ENCODE data around the gene FAM107B.

Gene FAM107B

DNA sequence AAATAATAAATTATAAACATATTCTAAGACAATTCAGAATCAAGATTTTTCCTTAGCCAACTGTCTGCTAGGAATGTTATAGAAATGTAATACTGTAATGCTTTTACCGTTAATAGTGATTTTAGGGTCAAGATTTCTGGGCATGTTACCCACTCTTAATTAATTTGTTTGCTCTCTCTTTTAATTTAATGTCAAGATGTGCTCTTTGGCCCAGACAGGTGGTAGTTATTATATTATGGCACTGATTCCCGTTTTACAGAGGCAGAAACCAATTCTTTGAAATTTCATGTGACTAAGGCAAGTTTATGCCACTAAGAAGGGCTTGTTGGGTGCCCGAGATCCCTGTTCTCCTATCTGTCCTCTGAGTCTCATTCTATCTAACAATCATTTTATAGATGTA, 959 bp upstream of the FAM107B start:
- no peak for DNase-seq

DNA sequence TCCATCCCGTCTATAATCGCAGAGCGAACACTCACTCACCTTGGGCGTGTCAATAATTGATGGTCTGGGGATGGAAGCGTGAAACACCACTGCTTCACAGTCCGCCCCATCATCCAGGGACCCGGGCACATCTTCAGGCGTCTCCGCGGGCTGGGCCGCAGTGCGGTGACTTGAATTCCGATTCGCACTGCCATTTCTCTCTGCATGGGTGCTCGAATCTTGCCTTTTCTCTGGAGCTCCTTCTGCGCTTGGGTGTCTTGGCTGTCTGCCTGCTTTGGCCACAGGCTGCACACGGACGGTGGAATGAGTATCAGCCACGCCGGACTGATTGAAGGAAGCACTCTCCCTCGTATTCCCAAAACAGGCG, 500 bp downstream of the FAM107B start:
- no peak for DNase-seq

DNA sequence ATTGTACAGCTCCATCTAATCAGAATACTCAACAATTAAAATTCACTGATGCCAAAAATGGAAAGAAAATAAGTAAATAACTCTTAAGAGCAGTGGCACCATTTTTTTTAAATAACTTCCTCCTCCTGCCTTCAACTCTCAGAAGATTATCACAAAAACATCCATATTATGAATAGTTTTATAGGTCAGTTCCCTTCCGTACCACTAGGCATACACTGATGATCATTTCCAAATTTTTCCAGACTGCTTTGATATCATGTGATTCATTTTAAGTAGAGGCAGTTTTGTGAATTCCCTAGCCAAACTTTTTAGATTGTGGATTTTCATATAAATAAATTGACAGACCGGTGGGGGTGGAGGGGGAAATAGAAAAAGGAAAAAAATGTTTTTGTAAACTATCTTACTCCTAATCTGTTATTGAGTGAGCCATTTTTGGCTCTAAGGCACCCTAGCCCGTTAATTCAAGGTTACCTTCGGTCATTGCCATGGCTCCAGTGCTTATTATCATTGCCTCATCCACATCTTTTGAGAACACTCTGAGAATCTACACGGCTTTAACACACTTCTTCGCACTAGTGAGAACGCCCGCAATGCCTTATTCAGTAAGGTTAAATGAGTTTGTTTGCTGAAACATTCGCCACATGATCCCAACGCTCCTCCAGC, 1.0 kb downstream of the FAM107B start:
- DNase-seq, result no peak

DNA sequence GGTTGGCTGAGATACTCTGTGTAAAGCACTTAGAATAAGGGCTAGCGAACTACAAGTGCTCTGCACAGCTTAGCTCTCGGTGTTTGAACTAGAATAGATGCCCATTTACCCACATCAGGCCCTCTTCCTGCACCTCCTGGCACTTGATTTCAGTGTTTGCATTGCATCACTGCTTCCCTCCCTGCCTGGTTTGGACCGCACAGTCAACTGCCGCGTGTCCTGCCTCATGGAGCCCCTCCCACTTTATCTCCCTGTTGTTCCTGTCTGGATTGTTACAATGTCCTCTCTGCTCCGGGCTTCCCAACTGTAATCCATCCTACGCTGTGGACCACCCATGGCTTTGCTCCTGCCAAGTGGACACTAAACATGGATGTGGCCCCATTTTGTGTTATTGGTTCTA, 2.3 kb downstream of the FAM107B start:
- DNase-seq, result no peak

DNA sequence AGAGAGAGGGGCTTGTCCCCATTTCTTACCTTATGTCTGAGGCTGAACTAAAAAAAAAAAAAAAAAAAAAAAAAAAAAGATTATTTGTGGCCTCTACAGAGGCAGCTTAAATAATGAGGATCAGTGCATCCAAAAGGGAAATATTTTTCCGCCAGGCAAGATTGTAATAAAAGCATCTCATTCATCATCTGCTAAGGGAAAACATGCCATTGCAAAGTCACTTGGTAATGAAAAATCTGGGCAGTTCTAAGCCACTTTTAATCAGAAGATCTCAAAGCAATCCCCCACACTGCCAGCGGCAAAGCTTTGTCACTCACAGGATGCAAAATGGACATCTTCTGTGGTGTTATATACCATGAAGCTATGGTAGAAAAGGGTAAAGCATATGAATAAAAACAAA, 3.8 kb downstream of the FAM107B start:
- DNase-seq, result no peak

DNA sequence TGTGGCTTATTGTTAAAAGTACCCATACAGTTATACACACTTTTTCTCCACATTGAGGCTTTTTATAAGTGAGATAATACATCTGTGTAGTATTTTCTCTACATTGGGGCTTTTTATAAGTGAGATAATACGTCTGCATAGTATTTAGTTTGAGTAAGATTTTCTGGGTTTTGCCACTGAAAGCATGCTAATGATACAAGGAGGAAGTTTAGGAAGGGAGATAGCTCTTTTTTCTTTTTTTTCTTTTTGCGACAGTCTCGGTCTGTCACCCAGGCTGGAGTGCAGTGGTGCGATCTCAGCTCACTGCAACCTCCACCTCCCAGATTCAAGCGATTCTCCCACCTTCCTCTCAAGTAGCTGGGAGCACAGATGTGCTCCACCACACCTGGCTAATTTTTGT, 13.3 kb downstream of the FAM107B start:
- no peak for DNase-seq

DNA sequence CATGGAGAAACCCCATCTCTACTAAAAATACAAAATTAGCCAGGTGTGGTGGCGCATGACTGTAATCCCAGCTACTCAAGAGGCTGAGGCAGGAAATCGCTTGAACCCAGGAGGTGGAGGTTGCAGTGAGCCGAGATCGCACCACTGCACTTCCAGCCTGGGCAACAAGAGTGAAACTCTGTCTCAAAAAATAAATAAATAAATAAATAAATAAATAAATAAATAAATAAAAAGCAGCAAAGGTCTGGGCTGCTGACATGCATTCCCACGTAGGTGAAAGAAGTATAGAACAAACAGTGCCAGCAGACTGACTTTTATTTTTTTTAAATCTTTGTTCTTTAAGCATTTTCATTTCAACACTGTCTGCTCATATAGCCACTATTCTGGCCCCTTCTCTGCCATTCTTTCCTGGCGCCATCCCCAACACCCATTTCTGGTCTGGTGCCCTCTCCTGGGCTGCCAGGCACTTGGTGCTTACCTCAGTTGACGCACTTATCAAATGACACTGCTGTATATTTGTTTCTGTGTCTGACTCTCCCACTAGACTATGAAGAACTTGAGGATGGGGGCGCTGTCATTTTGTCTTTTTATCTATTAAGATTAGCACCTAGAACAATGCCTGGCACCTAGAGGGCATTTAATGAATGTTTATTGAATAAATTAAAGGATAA, 15.6 kb downstream of the FAM107B start:
- DNase-seq, result peak; percentile 7 to 13

DNA sequence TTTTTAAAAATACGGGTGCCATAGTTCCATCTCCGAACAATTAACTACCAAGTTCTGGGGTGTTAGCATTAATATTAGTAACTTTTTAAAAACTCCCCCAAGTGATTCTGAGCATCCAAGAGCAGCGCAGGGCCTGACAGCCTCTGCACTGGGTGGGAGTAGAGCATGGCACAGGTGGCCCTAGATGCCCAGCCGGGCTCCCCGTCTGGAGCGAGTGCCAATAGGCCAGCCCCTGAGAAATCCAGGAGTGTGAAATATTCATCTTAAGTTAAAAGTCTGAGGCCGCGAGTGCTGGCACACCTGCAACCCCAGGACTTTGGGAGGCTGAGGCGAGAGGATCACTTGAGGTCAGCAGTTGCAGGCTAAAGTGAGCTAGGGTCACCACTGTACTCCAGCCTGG, 16.2 kb downstream of the FAM107B start:
- no peak for DNase-seq

DNA sequence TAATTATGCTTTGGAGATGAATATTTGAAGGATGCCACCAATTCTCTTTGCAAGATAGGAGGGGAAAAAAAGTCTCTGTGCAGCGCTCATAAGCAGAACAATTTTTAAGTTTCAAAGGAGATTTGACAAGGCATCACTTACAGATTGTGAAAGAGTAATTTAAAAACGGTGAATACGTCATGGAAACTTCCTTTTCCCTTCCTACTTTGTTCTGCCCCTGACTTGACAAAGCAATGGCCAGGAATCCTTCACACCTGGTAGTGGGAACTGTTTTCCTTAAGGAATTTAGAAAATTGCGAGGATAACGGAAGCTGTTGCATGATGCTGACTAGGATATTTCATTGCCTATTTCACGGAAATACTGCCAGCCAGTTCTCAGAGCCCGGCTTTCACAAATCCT, 16.7 kb downstream of the FAM107B start:
- DNase-seq, result no peak

DNA sequence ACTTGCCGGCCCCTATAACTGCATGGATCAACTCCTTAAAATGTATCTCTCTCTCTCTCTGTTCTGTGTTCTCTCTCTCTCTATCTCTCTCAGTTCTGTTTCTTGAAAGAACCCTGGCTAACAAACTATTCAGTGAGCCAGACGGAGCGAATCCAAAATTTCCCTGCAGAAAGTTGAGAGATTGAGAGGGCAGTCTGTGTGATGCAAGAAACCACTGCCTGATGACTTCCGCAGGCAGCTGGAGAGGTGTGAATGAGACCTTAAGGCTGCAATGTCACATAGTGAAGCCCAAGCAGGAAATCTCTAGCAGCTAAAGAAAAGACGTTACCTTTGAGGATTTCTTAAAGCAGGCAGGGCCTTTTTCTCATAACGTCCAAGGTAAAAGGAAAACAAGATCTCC, 17.3 kb downstream of the FAM107B start:
- no peak for DNase-seq

DNA sequence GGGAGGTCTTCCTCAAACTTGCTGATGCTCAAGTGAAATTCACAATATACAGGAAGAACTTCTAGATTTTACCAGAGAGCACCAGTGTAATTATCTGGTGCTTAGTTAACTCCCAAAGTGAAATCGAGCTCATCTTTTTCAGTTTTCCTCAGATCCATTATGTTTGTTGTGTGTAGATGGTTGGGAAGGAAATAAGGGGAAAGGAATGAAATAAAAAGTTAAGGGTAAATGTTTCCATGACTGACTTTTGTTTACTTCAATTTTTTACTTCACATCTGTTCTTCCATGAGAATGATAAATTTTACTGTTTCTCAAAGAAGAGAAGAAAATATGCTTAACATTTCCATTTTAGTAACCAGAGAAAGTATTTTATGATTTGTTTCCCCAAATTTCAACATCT, 21.3 kb downstream of the FAM107B start:
- DNase-seq, result no peak

DNA sequence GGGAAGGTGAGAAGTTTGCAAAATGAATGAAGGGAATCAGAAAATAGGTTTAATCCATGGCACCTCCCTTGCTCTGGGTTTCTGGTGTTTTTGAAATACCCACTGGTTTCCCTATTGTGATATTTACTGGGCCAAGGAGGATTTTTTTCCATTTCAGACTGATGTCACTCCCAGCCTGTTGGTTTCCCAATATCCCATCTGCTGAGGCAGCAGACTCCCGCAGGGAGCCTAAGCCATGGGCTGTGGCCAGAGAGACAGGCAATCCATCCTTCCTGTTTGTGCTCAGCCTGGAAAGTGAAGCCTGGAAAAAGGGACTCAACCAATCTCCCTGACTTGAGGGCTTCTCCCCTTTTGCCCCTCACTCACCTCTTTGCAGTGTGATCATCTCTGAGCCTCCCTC, 22.8 kb downstream of the FAM107B start:
- DNase-seq, result no peak

DNA sequence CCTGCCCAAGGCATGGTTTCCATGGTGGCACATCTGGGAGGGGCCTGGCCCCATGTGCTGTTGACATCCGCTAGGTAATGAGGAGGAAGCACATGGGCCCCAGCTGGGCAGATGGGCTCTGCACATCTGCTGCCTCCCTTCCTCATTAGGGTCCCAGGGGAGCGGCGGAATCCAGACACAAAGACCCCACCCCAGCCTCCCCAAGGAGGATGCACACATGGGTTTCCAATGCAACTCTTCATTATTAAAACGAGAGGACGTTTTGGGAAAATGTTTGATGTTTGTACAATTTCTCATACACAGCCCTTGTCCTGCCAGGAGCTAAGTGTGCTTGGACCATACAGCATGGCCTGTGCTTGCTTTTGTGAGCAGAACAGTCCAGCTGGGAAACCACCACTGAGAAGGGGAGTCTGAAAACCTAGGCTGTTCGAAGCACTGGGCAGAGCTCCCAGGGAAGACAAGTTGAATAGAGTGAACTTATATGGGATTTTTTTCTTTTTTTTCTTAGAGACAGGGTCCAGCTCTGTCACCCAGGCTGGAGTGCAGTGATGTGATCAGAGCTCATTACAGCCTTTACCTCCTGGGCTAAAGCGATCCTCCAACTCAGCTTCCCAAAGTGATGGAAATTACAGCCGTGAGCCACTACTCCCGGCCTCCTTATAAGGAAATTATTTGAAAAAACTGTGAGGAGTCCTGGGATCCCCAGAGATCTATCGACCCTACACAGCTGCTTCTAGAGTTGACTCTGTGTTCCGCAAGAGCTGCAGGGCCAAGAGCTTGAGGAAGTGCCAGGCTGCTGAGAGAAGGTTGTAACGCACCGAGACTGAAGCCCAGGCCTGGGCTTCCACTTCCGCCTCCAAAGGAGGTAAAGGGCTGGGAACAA, 23.4 kb downstream of the FAM107B start:
- no peak for DNase-seq

DNA sequence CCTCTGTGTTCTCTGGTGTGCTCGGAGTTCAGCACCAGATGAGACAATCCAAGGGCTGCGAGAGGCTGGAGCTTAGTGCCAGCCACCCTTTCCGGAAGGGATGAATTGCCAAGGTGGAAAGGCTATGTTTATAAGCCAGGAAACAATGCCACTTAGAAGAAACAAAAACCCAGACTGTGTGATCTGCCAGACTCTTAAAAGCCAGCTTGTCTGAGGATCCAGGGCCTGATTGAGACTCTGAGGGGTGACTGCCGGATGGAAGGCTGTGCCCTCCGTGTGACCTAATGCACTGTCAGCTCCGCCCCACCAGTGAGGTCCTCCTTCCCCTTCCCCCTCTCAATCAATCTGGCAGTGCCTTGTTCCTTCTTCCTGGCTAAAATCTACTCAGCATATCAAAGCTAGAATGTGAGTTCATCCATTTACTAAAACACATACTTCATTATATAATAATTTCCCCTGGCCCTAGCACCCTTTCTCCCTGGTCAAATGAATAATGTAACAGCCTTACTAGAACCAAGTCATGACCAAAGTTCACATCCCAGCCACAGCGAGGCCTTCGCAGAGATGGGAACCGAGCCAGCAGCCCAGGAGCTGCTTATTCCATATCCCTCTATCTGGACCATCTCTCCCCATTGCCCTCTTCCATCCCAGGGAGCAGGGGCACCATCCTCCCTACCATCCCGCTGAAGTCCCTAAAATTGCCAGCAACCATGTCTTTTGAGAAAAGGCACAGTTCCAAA, 25.5 kb downstream of the FAM107B start:
- DNase-seq, result no peak

DNA sequence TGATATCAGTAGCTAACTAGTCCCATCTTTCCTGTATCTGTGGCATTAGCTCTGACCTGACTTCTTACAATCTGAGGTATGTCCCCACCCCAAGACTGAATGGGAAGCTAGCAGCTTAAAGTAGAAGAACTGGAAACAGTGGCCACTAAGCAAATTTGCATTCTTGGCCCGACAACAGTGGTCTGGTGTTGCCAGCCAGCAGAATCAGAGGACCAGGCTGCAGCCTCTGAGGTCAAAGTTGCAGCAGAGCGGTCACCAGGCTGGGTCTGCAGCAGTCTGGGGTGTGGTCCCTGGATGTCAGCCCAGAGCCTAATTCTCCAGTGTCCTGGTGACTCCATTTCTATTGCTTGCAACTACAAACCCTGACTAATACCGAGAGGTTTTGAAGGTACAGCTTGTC, 26.3 kb downstream of the FAM107B start:
- no peak for DNase-seq

DNA sequence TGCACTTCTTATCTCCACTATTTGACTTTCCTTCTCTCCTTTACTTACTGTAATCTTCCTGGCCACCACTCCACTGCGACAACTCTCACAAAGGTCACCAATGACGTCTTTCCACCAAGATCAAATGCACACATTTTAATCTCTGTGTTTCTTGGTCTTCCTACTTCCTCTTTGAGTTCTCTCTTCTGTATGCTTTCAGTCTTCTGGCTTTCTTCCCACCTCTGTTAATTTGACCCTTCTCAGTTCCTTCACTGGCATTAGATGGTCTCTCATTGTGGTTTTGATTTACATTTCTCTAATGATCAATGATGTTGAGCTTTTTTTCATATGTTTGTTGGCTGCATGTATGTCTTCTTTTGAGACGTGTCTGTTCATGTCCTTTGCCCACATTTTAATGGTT, 31.9 kb downstream of the FAM107B start:
- no peak for DNase-seq

DNA sequence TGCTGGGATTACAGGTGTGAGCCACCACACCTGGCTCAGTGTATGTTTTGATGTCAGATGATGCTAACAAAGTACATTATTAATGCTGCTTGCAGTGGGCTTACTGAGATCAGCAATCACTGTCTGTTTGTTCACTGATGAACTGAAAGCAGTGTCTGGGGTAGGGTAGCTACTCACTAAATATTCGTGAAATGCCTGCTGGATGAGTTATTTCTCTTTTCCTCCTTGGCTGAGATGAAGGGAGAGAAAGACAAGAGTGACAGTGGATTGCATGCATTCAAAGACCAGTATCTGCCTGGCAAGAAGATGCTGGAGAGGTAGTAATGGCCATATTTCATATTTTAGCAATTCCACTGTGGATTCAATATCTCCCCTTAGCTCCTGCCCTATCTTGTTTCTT, 32.3 kb downstream of the FAM107B start:
- no peak for DNase-seq

DNA sequence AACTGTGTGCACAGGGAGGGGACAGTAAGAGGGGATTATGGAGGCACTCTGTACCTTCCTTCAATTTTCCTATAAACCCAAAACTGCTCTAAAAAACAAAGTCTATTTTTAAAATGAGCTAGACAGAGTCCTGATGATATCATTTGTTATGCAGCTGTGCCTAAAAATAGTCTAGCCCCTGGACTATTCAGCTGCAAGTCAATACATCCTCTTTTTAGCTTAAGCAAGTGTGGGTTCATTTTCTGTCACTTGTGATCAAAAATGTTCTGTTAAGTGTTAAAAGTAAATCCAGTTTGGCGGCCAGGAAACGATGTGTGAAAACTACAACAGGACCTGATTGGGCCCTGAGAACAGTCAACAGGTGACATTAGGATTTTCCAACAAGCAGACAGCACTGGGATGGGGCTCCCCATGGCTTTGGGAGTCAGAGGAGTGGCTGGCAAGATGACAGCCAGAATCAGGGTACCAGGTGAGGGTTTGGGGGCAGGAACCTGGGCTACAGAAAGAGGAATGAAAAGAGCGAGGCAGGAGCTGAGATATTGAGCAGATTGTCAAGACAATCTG, 33.9 kb downstream of the FAM107B start:
- no peak for DNase-seq

DNA sequence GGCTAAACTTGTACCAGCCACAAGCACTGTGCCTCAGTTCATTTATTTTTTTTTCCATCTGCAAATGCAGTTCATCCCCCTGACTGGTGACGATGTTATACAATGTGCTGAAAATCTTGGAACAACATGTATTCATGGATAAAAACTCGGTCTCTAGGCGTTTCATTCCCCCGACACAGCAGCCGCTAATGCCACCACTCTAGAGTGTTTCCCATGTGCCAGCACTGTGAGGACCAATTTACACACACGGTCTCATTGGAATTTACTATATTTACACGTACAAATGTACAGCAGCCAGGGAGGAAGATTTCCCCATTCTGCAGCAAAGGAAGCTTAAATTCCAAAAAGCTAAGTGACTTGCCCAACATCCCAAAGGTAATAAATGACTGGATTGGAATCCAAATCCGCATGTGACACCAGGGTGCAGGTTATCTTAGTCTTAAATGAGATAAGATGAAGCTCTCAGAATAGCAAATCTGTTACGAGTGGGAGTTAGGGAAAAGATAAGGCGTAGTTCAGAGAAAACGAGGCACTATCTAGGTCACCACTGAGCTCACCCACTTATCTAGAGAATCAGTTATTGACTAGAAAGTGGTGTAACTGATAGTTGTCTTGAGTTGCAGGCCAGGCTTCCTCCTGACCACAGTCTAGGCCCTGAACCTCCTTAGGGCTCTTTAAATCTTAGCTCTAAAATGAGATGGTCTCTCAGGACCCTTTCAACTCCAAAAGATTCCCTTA, 36.7 kb downstream of the FAM107B start:
- no peak for DNase-seq

DNA sequence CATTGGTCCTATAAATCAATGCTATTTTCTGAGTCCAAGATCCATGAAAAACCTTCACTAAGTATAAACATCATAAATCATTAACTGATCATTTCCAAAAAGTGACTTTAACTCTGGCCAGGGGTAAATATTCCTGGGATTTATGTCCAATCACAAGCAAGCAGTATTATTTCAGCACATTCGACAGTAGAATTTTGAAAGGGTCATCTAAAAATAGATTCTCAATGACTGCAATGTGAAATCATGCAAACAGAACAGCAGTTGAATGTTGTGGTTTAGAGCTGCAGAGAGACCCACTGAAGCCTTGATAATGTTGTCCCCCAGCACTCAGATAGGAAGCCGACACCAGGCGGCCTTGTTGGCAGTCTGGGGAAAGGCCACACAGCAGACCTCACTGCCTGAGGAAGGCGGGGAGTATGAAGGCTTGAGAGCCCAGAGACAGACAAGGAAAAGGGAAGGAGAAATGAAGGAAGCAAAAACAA, 38.1 kb downstream of the FAM107B start:
- no peak for DNase-seq

DNA sequence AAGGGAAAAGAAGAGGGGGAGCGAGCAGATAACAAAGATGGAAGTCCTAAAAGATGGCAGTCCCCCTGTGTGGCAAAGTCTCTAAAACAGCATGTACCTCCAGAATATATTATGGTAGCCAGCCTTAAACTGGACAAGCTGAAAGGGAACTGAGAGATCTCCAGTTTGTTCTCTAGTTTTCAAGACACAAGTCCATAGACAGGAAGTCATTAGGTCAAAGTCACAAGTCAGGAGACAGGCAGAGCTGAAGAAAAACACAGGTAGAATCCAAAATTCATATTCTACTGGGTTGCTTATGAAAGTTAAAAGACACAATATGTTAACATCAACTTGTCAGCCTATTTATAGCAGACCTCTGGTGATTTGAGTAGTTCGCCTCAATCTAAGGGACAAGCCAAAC, 38.7 kb downstream of the FAM107B start:
- no peak for DNase-seq

DNA sequence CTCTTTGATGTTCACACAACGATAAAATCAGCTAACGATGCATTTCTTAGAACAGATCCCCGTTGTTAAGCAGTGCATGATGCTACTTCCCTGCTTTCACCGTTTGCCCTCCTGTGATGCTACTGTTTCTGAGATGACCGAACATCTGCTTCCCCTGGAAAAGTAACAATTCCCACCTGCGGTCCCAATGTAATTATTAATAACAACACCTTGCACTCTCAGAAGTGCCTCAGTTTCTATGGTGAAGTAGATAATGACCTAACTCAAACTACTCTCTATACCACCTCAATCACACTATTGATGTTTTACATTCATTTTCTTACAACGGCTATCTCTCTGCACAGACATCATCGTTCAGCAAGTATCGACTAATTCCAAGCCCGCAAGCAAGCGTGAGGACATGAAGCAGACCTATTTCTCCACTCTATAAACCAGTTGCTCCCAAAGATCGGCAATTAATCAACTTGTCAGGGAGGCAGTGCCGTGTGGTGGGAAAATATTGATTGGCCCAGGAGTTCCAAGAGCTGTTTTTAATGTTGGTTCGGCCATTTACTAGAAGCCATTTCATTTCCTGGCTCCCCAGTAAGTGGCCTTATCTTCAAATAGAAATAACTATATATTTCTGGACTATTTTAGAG, 42.7 kb downstream of the FAM107B start:
- no peak for DNase-seq
